GM12875 (cell line): ENCODE data around the gene RPL18A.

Experiments used
- H3K4me3 ChIP-seq: one replicate; pipeline ENCODE4 v1.5.1; 2011; ENCODE audit warnings: low read depth, low read length, control low read depth
- TF ChIP-seq, protein P1 (sequence below): IDR thresholded peaks from 2 replicates; pipeline ENCODE4 v1.5.1; 2011; ENCODE audit warnings: low read depth, mild to moderate bottlenecking, control low read depth, inconsistent platforms, low read length, moderate library complexity, borderline replicate concordance; ENCODE audit not compliant: insufficient read depth

RPL18A gene

GRCh38 chr19:17862711-17863519 is 3.2 kb downstream of the RPL18A start:
- TF ChIP-seq, protein P1, sequence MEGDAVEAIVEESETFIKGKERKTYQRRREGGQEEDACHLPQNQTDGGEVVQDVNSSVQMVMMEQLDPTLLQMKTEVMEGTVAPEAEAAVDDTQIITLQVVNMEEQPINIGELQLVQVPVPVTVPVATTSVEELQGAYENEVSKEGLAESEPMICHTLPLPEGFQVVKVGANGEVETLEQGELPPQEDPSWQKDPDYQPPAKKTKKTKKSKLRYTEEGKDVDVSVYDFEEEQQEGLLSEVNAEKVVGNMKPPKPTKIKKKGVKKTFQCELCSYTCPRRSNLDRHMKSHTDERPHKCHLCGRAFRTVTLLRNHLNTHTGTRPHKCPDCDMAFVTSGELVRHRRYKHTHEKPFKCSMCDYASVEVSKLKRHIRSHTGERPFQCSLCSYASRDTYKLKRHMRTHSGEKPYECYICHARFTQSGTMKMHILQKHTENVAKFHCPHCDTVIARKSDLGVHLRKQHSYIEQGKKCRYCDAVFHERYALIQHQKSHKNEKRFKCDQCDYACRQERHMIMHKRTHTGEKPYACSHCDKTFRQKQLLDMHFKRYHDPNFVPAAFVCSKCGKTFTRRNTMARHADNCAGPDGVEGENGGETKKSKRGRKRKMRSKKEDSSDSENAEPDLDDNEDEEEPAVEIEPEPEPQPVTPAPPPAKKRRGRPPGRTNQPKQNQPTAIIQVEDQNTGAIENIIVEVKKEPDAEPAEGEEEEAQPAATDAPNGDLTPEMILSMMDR = 0 out of 2 replicates have a peak, but pooled peaks have one; percentile 5
- no peak overlapping the region for H3K4me3 ChIP-seq

DNA sequence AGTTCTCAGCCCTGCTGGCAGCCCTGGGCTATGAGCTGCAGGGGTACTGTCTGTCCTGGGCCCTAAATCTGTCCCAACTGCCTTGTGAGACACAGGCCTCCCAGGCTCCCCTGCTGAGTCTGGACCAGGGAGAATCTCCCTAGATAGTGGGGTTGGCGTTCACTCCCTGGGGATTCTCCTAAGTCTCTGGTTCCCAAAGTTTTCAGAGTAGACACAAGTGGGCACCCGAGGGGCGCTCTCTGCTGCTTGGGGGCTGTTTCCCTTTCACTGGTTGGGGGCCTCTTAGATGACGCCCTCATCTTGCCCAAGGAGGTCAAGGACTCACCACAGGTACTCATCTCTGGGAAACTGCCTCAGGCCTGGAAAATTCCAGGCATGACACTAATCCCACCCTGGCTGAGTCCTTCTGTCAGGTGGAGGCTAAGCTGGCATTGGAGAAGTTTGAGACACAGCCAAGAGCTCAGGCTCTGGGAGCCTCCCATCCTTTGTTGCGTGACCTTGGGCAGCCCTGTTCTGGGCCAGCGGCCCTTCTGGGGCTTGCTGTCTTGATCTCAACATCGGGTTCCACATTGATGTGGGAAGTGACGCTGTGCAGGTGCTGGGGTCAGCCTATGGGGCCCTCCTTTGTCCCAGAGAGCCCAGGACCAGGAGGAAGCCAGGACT is 3.9 kb downstream of the RPL18A start:
- H3K4me3 ChIP-seq = no peak overlapping the region

GRCh38 chr19:17865364-17866311 is 5.9 kb downstream of the RPL18A start:
- H3K4me3 ChIP-seq = no peak overlapping the region
- TF ChIP-seq, protein P1 = no peak

More for the DNA sequence above, 3.9 kb downstream of the RPL18A start:
- TF ChIP-seq, protein P1 = no peak

DNA sequence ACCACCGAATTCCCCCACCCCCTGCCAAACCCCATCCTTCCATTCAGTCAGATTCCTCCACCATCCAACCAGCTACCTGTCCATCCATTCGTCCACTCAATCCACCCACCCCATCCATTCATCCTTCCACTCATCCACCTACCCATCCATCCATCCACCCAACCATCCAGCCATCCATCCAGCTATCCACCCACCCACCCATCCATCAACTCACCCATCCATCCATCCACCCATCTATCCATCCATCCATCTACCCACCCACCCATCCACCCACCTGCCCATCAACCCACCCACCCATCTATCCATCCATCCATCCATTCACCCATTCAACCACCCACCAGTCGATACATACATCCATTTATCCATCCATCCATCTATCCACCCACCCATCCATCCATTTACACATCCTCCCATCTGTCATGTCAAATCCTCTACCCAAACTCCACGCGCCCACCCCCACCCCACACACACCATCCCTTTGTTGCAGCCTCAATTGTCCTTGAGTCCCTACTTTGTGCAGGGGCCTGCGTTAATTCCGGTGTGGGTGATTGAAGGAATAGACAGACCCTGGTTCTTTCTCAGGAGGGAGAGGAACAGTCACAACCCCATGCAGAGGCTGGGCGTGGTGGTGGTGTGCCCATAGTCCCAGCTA is 6.7 kb downstream of the RPL18A start:
- TF ChIP-seq, protein P1 = no peak
- H3K4me3 ChIP-seq = no peak overlapping the region

- no peak overlapping the region for H3K4me3 ChIP-seq
- TF ChIP-seq, protein P1 = no peak
These were observed 7.3 kb downstream of the RPL18A start for GRCh38 chr19:17866964-17867486.

- no peak overlapping the region for H3K4me3 ChIP-seq
- TF ChIP-seq, protein P1 = no peak
These were observed 9.0 kb downstream of the RPL18A start for GRCh38 chr19:17868669-17869068.
